ENCODE measurements around the gene HDDC3. TPM values are rescaled to one million over a fixed set of nuclear protein-coding genes. Genes with fewer than 3 reads are reported as not detected.

Gene HDDC3
- total RNA-seq, 1 experiment from 2014 or later, result 26.7 TPM

GRCh38 chr15:90945091-90945490 is 12.7 kb upstream of the HDDC3 start:
- Mint-ChIP-seq H3K9me3 (ENCODE audit: low read depth, unreplicated experiment) (no peaks in the 10 kb centered on the region), H3K4me3 (ENCODE audit: low read depth, unreplicated experiment) (no peak overlapping the region), H3K27me3 (ENCODE audit: unreplicated experiment) (no peaks in the 10 kb centered on the region), H3K4me1 (ENCODE audit: low read depth, unreplicated experiment) (no peaks in the 10 kb centered on the region), H3K36me3 (ENCODE audit: insufficient read depth, unreplicated experiment) (peaks cover 65% of the 10 kb centered on the region), H3K27ac (ENCODE audit: unreplicated experiment) (no peak overlapping the region)
- BruUV-seq (replicated peaks), result no TSS peak
- CTCF ChIA-PET, result interaction anchor here (1.1 kb wide), 1 partner anchor 359 kb away, joined by 6 read pairs; no protein-coding TSS in a partner anchor
- DNase-seq, result no peak
- intact Hi-C loops (cut with micrococcal nuclease; ENCODE audit: unreplicated experiment), result no loop called here
- no peak for TF ChIP-seq CTCF (IDR thresholded peaks at IDR 0.05; ENCODE audit: unreplicated experiment)

GRCh38 chr15:90942354-90943120 is 10.2 kb upstream of the HDDC3 start:
- no TSS peak for BruUV-seq (replicated peaks)
- no peak for TF ChIP-seq CTCF (IDR thresholded peaks at IDR 0.05; ENCODE audit: unreplicated experiment)
- Mint-ChIP-seq H3K27ac (ENCODE audit: unreplicated experiment) (no peak overlapping the region), H3K4me1 (ENCODE audit: low read depth, unreplicated experiment) (no peaks in the 10 kb centered on the region), H3K36me3 (ENCODE audit: insufficient read depth, unreplicated experiment) (peaks cover 57% of the 10 kb centered on the region), H3K27me3 (ENCODE audit: unreplicated experiment) (no peaks in the 10 kb centered on the region), H3K9me3 (ENCODE audit: low read depth, unreplicated experiment) (no peaks in the 10 kb centered on the region), H3K4me3 (ENCODE audit: low read depth, unreplicated experiment) (no peak overlapping the region)
- DNase-seq, result no peak
- CTCF ChIA-PET, result no interaction called here
- intact Hi-C loops (cut with micrococcal nuclease; ENCODE audit: unreplicated experiment), result no loop called here

- BruUV-seq (replicated peaks), result no TSS peak
- no peak for DNase-seq
- CTCF ChIA-PET, result interaction anchor here (0.6 kb wide), 1 partner anchor 247 kb away, joined by 3 read pairs; no protein-coding TSS in a partner anchor
- Mint-ChIP-seq H3K36me3 (ENCODE audit: insufficient read depth, unreplicated experiment) (peaks cover 61% of the 10 kb centered on the region), H3K4me3 (ENCODE audit: low read depth, unreplicated experiment) (no peak overlapping the region), H3K9me3 (ENCODE audit: low read depth, unreplicated experiment) (no peaks in the 10 kb centered on the region), H3K4me1 (ENCODE audit: low read depth, unreplicated experiment) (peaks cover 9% of the 10 kb centered on the region), H3K27ac (ENCODE audit: unreplicated experiment) (no peak overlapping the region), H3K27me3 (ENCODE audit: unreplicated experiment) (no peaks in the 10 kb centered on the region)
- intact Hi-C loops (cut with micrococcal nuclease; ENCODE audit: unreplicated experiment), result no loop called here
- no peak for TF ChIP-seq CTCF (IDR thresholded peaks at IDR 0.05; ENCODE audit: unreplicated experiment)
These were observed 8.7 kb upstream of the HDDC3 start for GRCh38 chr15:90941038-90941437.

- Mint-ChIP-seq H3K9me3 (ENCODE audit: low read depth, unreplicated experiment) (no peaks in the 10 kb centered on the region), H3K4me3 (ENCODE audit: low read depth, unreplicated experiment) (no peak overlapping the region), H3K36me3 (ENCODE audit: insufficient read depth, unreplicated experiment) (peaks cover 72% of the 10 kb centered on the region), H3K27me3 (ENCODE audit: unreplicated experiment) (no peaks in the 10 kb centered on the region), H3K27ac (ENCODE audit: unreplicated experiment) (no peak overlapping the region), H3K4me1 (ENCODE audit: low read depth, unreplicated experiment) (peaks cover 15% of the 10 kb centered on the region)
- CTCF ChIA-PET, result no interaction called here
- intact Hi-C loops (cut with micrococcal nuclease; ENCODE audit: unreplicated experiment), result no loop called here
- no peak for DNase-seq
- no TSS peak for BruUV-seq (replicated peaks)
- no peak for TF ChIP-seq CTCF (IDR thresholded peaks at IDR 0.05; ENCODE audit: unreplicated experiment)
These were observed 7.4 kb upstream of the HDDC3 start for GRCh38 chr15:90939756-90940155.

Measured in Calu3 (cell line).